Measurements from ENCODE around the gene PPP4R2. TPM values are rescaled to one million over a fixed set of nuclear protein-coding genes. Genes with fewer than 3 reads are reported as not detected.

Gene PPP4R2
- total RNA-seq, 1 donor, result 105 TPM

DNA sequence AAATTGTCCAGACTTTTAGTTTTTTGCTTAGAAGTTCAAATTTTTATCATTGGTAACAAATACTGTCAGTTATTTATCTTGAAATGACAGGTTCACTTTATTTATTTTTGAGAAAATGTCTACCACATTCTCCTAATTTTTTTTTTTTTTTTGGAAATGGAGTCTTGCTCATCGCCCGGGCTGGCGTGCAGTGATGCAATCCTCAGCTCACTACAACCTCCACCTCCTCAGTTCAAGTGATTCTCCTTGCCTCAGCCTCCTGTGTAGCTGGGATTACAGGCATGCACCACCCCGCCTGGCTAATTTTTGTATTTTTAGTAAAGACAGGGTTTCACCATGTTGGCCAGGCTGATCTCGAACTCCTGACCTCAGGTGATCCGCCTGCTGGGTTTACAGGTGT lies 48.8 kb downstream of the PPP4R2 start:
- DNase-seq (ENCODE audit: low read depth), result peak; percentile 39
- TF ChIP-seq, protein P1, sequence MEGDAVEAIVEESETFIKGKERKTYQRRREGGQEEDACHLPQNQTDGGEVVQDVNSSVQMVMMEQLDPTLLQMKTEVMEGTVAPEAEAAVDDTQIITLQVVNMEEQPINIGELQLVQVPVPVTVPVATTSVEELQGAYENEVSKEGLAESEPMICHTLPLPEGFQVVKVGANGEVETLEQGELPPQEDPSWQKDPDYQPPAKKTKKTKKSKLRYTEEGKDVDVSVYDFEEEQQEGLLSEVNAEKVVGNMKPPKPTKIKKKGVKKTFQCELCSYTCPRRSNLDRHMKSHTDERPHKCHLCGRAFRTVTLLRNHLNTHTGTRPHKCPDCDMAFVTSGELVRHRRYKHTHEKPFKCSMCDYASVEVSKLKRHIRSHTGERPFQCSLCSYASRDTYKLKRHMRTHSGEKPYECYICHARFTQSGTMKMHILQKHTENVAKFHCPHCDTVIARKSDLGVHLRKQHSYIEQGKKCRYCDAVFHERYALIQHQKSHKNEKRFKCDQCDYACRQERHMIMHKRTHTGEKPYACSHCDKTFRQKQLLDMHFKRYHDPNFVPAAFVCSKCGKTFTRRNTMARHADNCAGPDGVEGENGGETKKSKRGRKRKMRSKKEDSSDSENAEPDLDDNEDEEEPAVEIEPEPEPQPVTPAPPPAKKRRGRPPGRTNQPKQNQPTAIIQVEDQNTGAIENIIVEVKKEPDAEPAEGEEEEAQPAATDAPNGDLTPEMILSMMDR (IDR thresholded peaks at IDR 0.05; ENCODE audit: insufficient read depth, low read depth, low read length), result no peak
- no peak overlapping the region for H3K4me3 ChIP-seq (ENCODE audit: low read depth, low read length)

DNA sequence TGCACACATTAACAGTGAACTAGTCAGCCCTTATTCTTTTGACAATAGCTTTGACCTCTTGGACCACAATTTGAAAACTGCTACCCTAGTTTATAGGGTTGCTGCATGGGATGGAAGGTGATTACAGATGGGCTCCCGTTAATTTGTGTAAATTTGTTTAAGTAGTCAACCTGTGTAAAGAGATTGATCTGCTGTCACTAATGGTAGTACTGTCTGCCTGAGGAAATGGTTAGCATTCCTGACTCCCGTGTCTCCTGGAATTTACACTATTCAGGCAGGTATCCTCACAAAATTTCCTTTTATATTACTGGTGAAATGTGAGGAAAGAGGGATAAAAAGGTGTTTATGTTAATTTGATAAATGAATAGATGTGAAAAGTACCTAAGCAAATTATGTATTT lies 49.6 kb downstream of the PPP4R2 start:
- H3K4me3 ChIP-seq (ENCODE audit: low read depth, low read length), result no peak overlapping the region
- TF ChIP-seq, protein P1 (IDR thresholded peaks at IDR 0.05; ENCODE audit: insufficient read depth, low read depth, low read length), result no peak

DNA sequence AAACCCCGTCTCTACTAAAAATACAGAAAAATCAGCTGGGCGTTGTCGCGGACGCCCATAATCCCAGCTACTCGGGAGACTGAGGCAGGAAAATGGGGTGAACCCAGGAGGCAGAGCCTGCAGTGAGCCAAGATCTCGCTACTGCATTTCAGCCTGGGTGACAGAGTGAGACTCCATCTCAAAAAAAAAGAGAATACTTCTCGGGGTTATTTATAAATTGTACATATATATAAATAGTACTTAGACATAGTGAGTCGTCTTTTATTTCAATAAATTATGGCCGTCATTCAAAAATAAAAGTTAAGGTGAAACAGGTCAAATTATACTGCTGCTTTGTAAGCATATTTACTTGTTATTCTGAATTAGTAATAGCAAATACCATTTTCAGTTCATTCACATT lies 52.7 kb downstream of the PPP4R2 start:
- no peak overlapping the region for H3K4me3 ChIP-seq (ENCODE audit: low read depth, low read length)
- TF ChIP-seq, protein P1 (IDR thresholded peaks at IDR 0.05; ENCODE audit: insufficient read depth, low read depth, low read length), result no peak

More for the DNA sequence above, 49.6 kb downstream of the PPP4R2 start:
- DNase-seq (ENCODE audit: low read depth), result no peak

GRCh38 chr3:73052857-73053256 lies 56.2 kb downstream of the PPP4R2 start:
- DNase-seq (ENCODE audit: low read depth), result no peak
- no peak overlapping the region for H3K4me3 ChIP-seq (ENCODE audit: low read depth, low read length)
- TF ChIP-seq, protein P1 (IDR thresholded peaks at IDR 0.05; ENCODE audit: insufficient read depth, low read depth, low read length), result no peak

More for the DNA sequence above, 52.7 kb downstream of the PPP4R2 start:
- no peak for DNase-seq (ENCODE audit: low read depth)

DNA sequence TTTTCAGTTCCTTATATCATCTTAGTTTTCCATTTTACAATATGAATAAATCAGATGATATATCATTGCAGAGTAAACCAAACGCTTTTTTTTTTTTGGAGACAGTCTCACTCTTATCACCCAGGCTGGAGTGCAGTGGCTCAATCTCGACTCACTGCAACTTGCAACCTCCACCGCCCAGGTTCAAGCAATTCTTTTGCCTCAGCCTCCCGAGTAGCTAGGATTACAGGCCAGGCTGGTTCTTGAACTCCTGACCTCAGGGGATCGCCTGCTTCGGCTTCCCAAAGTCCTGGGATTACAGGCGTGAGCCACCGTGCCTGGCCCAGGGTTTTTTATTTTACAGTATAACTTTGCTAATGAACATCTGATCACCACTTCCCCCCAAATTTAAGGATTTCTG lies 59.0 kb downstream of the PPP4R2 start:
- TF ChIP-seq, protein P1 (IDR thresholded peaks at IDR 0.05; ENCODE audit: insufficient read depth, low read depth, low read length), result no peak
- no peak for DNase-seq (ENCODE audit: low read depth)
- no peak overlapping the region for H3K4me3 ChIP-seq (ENCODE audit: low read depth, low read length)

- peak; percentile 71 for DNase-seq (ENCODE audit: low read depth)
- TF ChIP-seq, protein P1 (IDR thresholded peaks at IDR 0.05; ENCODE audit: insufficient read depth, low read depth, low read length), result peak; percentile 41
- no peak overlapping the region for H3K4me3 ChIP-seq (ENCODE audit: low read depth, low read length)
These were observed 59.6 kb downstream of the PPP4R2 start for GRCh38 chr3:73056014-73056844.

GRCh38 chr3:73056845-73057150 lies 60.2 kb downstream of the PPP4R2 start:
- no peak overlapping the region for H3K4me3 ChIP-seq (ENCODE audit: low read depth, low read length)
- DNase-seq (ENCODE audit: low read depth), result no peak
- TF ChIP-seq, protein P1 (IDR thresholded peaks at IDR 0.05; ENCODE audit: insufficient read depth, low read depth, low read length), result no peak

Data from fibroblast of villous mesenchyme (primary cell).